GM21390 (cell line): ENCODE data around the gene SCN3A.

ENCODE experiments used
- ATAC-seq: cut with Tn5 transposase; IDR thresholded peaks from one replicate; pipeline ENCODE4 v1.9.1; 2021; ENCODE audit not compliant: unreplicated experiment

SCN3A gene

DNA sequence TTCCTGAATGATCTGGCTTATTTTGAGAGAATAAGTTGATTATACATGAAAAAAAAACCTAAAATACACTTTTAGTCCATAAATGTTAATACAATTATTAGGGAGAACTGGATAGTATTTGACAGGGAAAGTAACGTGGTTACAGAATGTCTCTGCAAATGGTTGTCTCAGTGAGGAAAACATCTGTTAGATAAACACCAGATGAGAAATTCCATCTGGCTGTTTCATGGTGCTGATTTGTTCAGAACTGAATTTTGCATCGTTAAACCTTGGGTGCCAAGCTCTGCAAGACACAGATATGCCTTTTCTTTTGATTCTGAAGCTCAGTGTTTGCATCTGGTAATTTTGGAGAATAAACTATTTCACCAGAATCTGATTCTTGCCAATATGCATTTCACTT lies 90.4 kb downstream of the SCN3A start:
- no peak for ATAC-seq

DNA sequence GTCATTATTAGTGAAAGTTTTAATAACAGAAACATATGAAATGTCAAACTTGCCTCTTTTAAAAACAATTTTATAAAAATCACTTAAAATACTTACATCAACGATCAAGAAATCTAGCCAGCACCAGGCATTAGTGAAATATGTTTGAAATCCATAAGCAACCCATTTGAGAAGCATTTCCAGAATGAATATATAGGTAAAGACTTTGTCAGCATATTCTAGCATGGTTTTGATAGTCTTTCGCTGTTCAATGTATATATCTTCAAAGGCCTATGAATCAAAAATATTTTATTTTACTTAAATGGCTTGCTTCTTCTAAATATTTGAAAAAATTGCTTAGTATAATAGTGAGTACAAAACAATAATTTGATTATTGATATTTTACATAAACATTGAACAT lies 91.1 kb downstream of the SCN3A start:
- ATAC-seq, result no peak

DNA sequence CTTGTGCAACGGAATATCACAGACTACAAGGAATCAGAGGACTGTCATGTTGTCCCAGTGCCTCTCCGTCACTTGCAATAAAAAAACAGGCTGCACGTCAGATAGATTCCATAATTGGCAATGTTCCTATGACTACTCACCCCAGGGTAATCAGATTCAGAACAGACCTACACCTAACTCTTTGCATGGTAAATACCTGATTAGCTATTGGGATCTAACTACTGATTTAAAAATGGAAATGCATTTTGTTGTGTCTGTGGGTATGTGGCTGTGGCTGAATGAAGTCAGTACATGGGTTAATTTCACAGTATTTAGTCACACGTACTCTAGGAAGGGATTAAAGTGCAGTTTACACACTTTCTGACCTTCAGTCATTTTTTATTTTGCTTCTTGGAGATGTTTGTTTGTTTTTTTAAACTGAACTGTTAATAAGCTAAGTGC lies 91.7 kb downstream of the SCN3A start:
- ATAC-seq, result no peak

DNA sequence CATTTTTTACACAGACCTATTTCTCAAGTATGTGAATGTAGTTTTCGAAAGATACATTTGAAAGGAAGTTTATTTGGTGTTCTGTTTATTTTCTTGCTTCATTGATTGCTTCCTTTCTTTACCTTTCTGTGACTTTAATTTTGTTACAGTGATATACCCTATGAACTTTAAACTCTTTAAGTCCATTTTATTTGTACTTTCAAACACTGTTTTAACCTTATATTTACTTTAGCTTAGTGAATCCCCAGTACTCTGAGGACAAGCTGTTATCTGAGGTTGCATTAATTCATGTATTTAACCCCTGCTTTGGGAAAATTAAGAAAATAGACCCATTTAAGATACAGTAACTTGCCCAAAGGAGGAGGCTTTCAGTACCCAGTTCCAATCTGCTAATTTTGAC lies 93.5 kb downstream of the SCN3A start:
- ATAC-seq, result no peak

GRCh38 chr2:165109915-165110314 lies 93.9 kb downstream of the SCN3A start:
- no peak for ATAC-seq

DNA sequence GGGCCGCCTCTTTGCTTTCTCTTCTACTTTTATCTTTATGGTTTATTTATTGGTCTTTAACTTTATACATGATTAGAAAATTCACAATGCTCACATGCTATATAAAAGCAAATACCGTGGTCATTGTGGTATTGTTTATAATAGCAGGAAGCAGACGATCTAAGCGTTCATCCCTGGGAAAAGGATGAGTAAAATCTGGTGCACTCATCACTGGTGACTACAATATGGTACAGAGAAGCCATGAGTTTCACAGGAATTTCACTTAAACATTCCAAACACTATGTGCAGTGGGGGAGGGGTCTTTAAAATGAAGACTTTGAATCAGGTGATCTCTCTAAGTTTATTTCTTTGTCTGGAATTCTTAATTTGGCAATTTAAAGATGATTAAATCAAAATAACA lies 97.9 kb downstream of the SCN3A start:
- ATAC-seq, result no peak

DNA sequence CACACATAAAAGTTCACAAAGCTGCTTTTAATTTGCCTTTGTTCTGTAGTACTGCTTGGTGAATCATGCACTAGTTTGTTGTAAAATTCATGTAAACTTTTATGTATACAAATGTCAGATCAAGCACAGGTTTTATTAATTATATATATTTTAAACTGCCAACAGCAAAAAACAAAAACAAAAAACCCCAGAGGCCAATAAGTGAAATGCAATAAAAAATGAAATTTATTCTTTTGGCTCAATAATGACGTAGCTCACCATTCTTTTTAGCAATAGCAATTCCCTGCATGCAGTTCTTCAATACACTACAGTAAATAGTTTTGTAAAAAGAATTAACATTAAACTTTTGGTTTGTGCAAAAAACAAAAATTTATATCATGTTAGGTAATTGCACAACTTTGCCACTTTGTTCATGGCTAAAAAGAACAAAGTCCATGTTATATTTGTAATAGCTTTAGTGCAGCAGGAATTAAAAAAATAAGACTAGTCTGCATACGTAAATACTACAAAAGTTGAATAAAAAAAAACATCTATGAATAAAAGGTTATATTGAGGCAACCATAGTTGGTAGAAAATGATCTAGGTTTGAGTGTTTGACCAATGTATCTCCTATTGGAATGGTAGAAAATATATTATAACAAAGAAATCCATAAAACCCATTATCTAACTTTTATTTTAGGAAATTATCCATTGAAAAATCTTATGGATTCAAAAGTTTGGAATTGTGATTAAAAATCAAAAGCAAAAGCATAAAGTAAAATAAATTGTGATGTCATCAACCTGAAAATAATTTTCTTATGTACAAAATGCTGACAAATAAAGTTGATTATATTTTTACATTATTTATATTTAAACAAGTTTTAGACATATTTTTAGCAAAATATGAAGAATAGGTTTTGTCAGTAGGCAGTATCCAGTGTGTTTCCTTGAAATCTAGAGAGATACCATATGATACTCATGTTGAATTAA lies 115.6 kb downstream of the SCN3A start:
- no peak for ATAC-seq

- ATAC-seq, result no peak
Measured at GRCh38 chr2:165086337-165086736, 117.5 kb downstream of the SCN3A start.

DNA sequence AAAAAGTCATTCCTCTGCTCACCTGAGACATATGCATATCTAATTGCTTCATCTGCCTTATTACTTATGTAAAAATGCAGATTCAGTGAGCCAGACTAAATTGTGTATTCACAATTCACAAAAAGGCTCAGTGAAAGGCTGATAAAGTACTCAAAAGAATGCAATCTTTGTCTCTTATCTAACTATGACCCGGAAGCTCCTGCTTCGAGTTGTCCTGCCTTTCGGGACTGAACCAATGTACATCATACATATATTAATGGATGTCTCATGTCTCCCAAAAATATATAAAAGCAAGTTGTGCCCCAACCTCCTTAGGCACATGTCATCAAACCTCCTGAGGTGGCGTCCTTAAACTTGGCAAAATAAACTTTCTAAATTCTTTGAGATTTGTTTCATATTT lies 120.5 kb downstream of the SCN3A start:
- ATAC-seq, result no peak

GRCh38 chr2:165082479-165082878 lies 121.4 kb downstream of the SCN3A start:
- no peak for ATAC-seq

DNA sequence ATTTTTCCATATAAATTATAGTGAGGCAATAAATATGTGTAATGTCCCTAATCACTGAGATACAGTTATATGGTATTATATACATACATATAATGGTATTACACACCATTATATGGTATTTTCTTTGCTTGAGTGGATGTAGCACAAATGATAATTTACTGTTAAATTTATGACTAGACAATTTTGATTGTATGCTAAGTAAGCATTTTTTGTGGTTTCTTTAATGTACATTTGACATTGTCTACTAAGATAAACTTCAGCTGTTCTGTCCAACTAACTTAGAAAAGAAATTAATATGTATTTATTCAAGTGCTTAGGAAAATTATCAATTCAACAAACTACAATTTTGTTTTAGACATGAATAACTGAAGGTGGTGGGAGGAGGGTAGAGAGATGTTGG lies 122.6 kb downstream of the SCN3A start:
- ATAC-seq, result no peak

GRCh38 chr2:165079432-165079831 lies 124.4 kb downstream of the SCN3A start:
- no peak for ATAC-seq

DNA sequence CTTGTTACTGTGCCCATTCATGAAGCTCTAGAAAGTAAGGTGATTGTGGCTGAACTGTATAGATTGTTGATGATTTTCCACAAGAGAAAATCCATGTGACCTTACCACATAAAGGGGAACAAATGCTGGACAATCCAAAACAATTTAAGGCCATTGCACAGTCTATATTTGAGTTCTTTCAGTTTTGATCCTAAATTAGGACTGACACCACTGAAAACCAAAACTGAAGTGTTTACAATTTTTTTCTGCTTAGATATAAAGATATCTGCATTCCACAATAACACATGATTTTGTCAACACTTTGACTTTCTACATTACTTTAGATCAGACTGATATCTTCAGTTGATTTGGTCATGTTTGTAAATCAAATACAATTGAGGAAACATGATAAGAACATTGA lies 124.9 kb downstream of the SCN3A start:
- ATAC-seq, result no peak

DNA sequence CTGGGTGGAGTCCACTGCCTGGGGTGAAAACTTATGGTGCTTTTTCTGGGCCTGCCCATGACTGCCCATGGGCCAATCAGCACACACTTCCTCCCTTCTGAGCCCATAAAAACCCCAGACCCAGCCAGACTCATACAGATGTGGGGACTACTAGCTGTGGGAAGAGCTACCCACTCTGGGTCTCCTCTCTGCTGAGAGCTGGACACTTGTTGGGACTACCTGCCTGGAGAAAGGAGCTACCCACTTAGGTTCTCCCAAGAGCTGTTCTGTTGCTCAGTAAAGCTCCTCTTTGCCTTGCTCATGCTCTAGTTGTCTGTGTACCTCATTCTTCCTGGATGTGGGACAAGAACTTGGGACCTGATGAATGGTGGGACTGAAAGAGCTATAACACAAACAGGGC lies 129.0 kb downstream of the SCN3A start:
- ATAC-seq, result no peak

- no peak for ATAC-seq
Measured at GRCh38 chr2:165074323-165074722, 129.5 kb downstream of the SCN3A start.

DNA sequence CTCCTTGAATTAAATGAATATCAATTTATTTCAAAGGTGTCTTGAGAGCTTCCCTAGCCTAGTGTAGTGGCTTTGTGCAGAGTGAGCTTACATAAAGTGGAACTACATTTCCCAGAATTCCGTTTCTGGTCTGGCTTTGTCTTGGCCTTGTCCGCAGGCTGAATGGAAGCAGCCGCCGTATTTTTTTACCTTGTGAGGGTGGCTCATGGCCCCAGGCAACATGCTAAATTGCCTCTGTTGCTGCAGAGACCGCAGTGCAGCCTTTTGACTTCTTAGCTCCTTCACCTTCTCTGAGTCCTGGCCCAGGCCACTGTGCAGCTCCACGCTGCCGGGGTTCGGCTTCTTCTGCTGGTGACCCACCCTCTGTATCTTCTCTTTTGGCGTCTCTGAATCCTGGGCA lies 133.8 kb downstream of the SCN3A start:
- no peak for ATAC-seq

- ATAC-seq, result no peak
Measured at GRCh38 chr2:165069151-165069550, 134.7 kb downstream of the SCN3A start.

DNA sequence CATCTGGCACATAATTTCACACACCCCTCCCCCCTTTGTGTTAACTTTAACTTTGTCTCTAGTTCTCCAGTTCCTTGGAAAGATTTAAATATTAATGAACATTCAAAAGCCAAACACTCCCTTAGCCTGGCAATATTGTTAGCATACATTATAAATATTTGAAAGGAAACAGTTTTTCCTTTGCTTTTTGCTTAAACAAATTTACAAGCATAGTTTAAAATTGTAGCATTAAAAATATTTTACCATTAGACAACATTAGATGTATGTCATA lies 135.4 kb downstream of the SCN3A start:
- no peak for ATAC-seq

- ATAC-seq, result no peak
Measured at GRCh38 chr2:165067643-165068486, 136.0 kb downstream of the SCN3A start.

GRCh38 chr2:165064743-165065142 lies 139.1 kb downstream of the SCN3A start:
- ATAC-seq, result no peak

GRCh38 chr2:165060411-165060810 lies 143.4 kb downstream of the SCN3A start:
- no peak for ATAC-seq
